Liver (tissue), 9 donors: ENCODE results near the gene TFPI. TPM values are rescaled to one million over a fixed set of nuclear protein-coding genes. Genes with fewer than 3 reads are reported as not detected.
A peak's percentile ranks its signal among the peaks of the same experiment; 100 is the strongest.

Experiments used
- DNase-seq: peaks from one replicate; pipeline ENCODE4 v3.0.0-alpha.2; 2017; ENCODE audit warnings: low spot score
- H3K27ac ChIP-seq, 2 donors: one replicate each; pipeline ENCODE4 v1.7.0; 2013; ENCODE audit warnings: inconsistent platforms in 2 of 2, low read length in 2 of 2, control low read depth in 1 of 2, low read depth in 1 of 2, mild to moderate bottlenecking in 1 of 2
- H3K27me3 ChIP-seq, 4 donors: one replicate each; pipeline versions ENCODE4 v1.6.1 to v1.7.0; 2013; ENCODE audit warnings: low read length in 3 of 4, inconsistent platforms in 1 of 4, mild to moderate bottlenecking in 1 of 4, moderate library complexity in 1 of 4; ENCODE audit not compliant: control insufficient read depth in 4 of 4, insufficient read depth in 4 of 4
- H3K36me3 ChIP-seq, 4 donors: one replicate each; pipeline versions ENCODE4 v1.6.1 to v1.7.0; 2013; ENCODE audit warnings: low read length in 3 of 4, mild to moderate bottlenecking in 3 of 4, low read depth in 1 of 4, moderate library complexity in 1 of 4; ENCODE audit not compliant: control insufficient read depth in 4 of 4, insufficient read depth in 3 of 4
- H3K4me1 ChIP-seq, 4 donors: one replicate each; pipeline versions ENCODE4 v1.6.1 to v1.7.0; 2013; ENCODE audit warnings: low read length in 3 of 4, mild to moderate bottlenecking in 3 of 4, moderate library complexity in 1 of 4; ENCODE audit not compliant: control insufficient read depth in 4 of 4, insufficient read depth in 4 of 4
- H3K4me3 ChIP-seq, 3 donors: one replicate each; pipeline versions ENCODE4 v1.6.1 to v1.7.0; 2013; ENCODE audit warnings: low read length in 3 of 3, control low read depth in 1 of 3, low read depth in 1 of 3, mild to moderate bottlenecking in 1 of 3
- H3K9ac ChIP-seq, 2 donors: one replicate each; pipeline ENCODE4 v1.7.0; 2013; ENCODE audit warnings: low read length in 2 of 2, mild to moderate bottlenecking in 2 of 2, moderate library complexity in 2 of 2, control low read depth in 1 of 2, low read depth in 1 of 2
- H3K9me3 ChIP-seq, 4 donors: one replicate each; pipeline versions ENCODE4 v1.6.1 to v1.7.0; 2013; ENCODE audit warnings: low read length in 3 of 4; ENCODE audit not compliant: control insufficient read depth in 4 of 4
- EGR1 ChIP-seq, 2 donors: IDR thresholded peaks; 2 replicates each; pipeline ENCODE4 v1.6.1; 2016 to 2018; ENCODE audit warnings: antibody characterized with exemption in 2 of 2, low read depth in 2 of 2
- FOXA1 ChIP-seq: IDR thresholded peaks from 2 replicates; pipeline ENCODE4 v1.6.1; 2016; ENCODE audit warnings: antibody characterized with exemption
- GABPA ChIP-seq, 2 donors: IDR thresholded peaks in 1 of 2; conservative IDR thresholded peaks in 1 of 2; 2 replicates each; pipeline ENCODE4 v1.6.1; 2016; ENCODE audit warnings: antibody characterized with exemption in 2 of 2, mild to moderate bottlenecking in 1 of 2, moderate library complexity in 1 of 2
- HNF4G ChIP-seq: IDR thresholded peaks from 2 replicates; pipeline ENCODE4 v1.6.1; 2016; ENCODE audit warnings: antibody characterized with exemption
- JUND ChIP-seq, 2 donors: IDR thresholded peaks; 2 replicates each; pipeline ENCODE4 v1.6.1; 2016; ENCODE audit warnings: antibody characterized with exemption in 2 of 2
- NR2F2 ChIP-seq: IDR thresholded peaks from 2 replicates; pipeline ENCODE4 v1.6.1; 2016; ENCODE audit warnings: antibody characterized with exemption
- RAD21 ChIP-seq, 2 donors: IDR thresholded peaks; 2 replicates each; pipeline ENCODE4 v1.6.1; 2016; ENCODE audit warnings: antibody characterized with exemption in 2 of 2, mild to moderate bottlenecking in 2 of 2
- YY1 ChIP-seq: IDR thresholded peaks from 2 replicates; pipeline ENCODE4 v1.6.1; 2016; ENCODE audit warnings: antibody characterized with exemption, mild to moderate bottlenecking
- WGBS: extraction: QIAGEN DNeasy Blood & Tissue Kit; methylation state at CpG from one replicate; pipeline ENCODE4 v1.1.7; 2013; 5-methylcytosine and 5-hydroxymethylcytosine counted together
- polyA plus RNA-seq, 2 donors: library from polyadenylated mRNA; stranded (reverse) in 1 of 2; unstranded in 1 of 2; fragments of 200-250 nt in 1 of 2; fragments of >200 nt in 1 of 2; fragmentation: Nextera tagmentation in 1 of 2; extraction: Ambion mirVana in 1 of 2; gene quantifications; one replicate each; pipeline versions ENCODE4 v1.2.1 to v1.2.3, GENCODE V29; 2013 to 2015
- total RNA-seq, 2 donors: library from RNA; depleted of rRNA; stranded (reverse); fragments of >200 nt; gene quantifications; one replicate each; pipeline ENCODE4 v1.2.3, GENCODE V29; 2014
- TF ChIP-seq, protein P1 (sequence below): IDR thresholded peaks from 2 replicates; pipeline ENCODE4 v1.6.1; 2016; ENCODE audit warnings: antibody characterized with exemption
- TF ChIP-seq, protein P2 (sequence below): IDR thresholded peaks from 2 replicates; pipeline ENCODE4 v1.6.1; 2016; ENCODE audit warnings: antibody characterized with exemption
- TF ChIP-seq, protein P3 (sequence below): IDR thresholded peaks from 2 replicates; pipeline ENCODE4 v1.6.1; 2016; ENCODE audit warnings: antibody characterized with exemption
- TF ChIP-seq, protein P4 (sequence below): IDR thresholded peaks from 2 replicates; pipeline ENCODE4 v1.6.1; 2016; ENCODE audit warnings: antibody characterized with exemption, mild to moderate bottlenecking
- donor health status: healthy.
- donor health status: healthy.
- donor health status: healthy.
- donor health status: healthy.
- donor health status: healthy.

Gene TFPI
- total and polyA plus RNA-seq, 4 donors: 55.8 to 211 (median 130) TPM

DNA sequence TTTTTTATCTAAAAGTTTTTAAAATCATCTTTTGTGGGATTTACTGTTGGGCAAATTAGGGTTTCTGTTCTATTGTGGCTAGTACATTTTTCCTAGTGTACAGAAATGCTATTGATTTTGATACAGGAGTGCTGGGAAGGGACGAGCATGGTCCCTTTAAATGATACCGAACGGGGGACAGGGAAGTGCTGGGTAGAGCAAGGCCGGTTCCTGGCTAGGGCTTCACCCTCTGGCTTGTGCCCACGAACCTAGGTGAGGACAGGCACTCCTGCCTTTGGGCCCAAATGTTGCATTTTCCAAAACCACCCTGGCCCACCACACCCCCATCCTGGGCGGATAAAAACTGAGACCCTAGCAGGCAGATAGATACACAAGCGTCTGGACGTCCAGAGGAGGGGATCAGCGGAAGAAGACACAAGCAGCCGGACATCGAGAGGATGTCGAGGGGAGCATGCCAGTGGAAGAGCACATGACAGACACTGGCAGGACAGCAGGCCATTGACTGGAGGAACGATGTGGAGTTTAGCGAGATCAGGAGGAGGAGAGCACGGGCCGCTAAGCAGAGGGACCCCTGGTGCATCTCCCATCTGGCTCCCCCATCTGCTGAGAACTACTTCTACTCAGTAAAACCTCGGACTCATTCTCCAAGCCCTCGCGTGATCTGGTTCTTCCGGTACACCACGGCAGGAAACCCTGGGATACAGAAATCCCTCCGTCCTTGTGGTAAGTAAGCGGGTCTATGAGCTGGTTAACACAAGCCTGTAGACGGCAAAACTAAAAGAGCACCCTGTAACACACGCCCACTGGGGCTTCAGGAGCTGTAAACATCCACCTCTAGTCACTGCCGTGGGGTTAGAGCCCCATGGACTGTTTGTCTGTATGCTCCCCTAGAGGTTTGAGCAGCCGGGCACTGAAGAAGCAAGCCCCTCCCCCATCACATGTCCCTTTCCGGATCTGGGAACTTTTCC is 92.7 kb downstream of the TFPI start:
- WGBS: 66% methylated on average over 28 of the region's 28 CpGs
- Histone ChIP-seq H3K27ac (no peak overlapping the region), H3K9ac (no peak overlapping the region), H3K4me3 (peak overlapping the region in 2 of 3 donors; percentile 35 to 42), H3K9me3 (peaks cover 0 to 2% (median 0%) of the 10 kb centered on the region in 4 donors), H3K4me1 (no peaks in the 10 kb centered on the region), H3K36me3 (peaks cover 0 to 9% (median 4%) of the 10 kb centered on the region in 4 donors), H3K27me3 (no peaks in the 10 kb centered on the region)
- TF ChIP-seq NR2F2 (no peak), RAD21 (IDR thresholded peaks at IDR 0.05) (no peak), YY1 (no peak), JUND (IDR thresholded peaks at IDR 0.05) (no peak), HNF4G (no peak), FOXA1 (no peak), EGR1 (IDR thresholded peaks at IDR 0.05; ENCODE audit: low read depth in 2 of 2) (no peak), GABPA (IDR thresholded peaks at IDR 0.05 in 1 of 2, conservative IDR thresholded peaks at IDR 0.05 in 1 of 2) (peak in 1 of 2 donors; percentile 67)
- TF ChIP-seq, protein P1, sequence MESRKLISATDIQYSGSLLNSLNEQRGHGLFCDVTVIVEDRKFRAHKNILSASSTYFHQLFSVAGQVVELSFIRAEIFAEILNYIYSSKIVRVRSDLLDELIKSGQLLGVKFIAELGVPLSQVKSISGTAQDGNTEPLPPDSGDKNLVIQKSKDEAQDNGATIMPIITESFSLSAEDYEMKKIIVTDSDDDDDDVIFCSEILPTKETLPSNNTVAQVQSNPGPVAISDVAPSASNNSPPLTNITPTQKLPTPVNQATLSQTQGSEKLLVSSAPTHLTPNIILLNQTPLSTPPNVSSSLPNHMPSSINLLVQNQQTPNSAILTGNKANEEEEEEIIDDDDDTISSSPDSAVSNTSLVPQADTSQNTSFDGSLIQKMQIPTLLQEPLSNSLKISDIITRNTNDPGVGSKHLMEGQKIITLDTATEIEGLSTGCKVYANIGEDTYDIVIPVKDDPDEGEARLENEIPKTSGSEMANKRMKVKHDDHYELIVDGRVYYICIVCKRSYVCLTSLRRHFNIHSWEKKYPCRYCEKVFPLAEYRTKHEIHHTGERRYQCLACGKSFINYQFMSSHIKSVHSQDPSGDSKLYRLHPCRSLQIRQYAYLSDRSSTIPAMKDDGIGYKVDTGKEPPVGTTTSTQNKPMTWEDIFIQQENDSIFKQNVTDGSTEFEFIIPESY: peak; percentile 90
- TF ChIP-seq, protein P2, sequence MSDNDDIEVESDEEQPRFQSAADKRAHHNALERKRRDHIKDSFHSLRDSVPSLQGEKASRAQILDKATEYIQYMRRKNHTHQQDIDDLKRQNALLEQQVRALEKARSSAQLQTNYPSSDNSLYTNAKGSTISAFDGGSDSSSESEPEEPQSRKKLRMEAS: peak; percentile 21
- TF ChIP-seq, protein P3, sequence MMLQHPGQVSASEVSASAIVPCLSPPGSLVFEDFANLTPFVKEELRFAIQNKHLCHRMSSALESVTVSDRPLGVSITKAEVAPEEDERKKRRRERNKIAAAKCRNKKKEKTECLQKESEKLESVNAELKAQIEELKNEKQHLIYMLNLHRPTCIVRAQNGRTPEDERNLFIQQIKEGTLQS: no peak
- TF ChIP-seq, protein P4, sequence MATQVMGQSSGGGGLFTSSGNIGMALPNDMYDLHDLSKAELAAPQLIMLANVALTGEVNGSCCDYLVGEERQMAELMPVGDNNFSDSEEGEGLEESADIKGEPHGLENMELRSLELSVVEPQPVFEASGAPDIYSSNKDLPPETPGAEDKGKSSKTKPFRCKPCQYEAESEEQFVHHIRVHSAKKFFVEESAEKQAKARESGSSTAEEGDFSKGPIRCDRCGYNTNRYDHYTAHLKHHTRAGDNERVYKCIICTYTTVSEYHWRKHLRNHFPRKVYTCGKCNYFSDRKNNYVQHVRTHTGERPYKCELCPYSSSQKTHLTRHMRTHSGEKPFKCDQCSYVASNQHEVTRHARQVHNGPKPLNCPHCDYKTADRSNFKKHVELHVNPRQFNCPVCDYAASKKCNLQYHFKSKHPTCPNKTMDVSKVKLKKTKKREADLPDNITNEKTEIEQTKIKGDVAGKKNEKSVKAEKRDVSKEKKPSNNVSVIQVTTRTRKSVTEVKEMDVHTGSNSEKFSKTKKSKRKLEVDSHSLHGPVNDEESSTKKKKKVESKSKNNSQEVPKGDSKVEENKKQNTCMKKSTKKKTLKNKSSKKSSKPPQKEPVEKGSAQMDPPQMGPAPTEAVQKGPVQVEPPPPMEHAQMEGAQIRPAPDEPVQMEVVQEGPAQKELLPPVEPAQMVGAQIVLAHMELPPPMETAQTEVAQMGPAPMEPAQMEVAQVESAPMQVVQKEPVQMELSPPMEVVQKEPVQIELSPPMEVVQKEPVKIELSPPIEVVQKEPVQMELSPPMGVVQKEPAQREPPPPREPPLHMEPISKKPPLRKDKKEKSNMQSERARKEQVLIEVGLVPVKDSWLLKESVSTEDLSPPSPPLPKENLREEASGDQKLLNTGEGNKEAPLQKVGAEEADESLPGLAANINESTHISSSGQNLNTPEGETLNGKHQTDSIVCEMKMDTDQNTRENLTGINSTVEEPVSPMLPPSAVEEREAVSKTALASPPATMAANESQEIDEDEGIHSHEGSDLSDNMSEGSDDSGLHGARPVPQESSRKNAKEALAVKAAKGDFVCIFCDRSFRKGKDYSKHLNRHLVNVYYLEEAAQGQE: no peak
- no peak for DNase-seq

DNA sequence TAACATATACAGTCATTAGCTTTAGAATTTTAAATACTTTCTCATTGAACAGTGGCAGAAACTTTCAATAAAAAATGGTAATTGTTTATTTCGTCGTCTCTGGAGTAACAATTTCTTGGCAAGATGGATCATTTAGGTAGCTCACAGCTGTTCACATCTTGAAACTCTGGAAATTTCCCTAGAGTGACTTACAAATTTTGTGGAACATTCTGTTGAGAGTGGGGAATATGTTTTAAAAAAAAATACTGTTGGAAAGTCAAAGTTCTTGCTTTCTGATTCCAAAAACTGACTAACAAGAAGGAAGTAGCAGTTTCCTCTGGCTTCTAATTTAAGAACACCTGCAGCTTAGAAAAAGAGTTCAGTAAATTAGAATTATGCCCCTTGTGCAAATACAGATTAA is 95.0 kb downstream of the TFPI start:
- WGBS: 85% methylated on average over 2 of the region's 2 CpGs
- TF ChIP-seq EGR1 (IDR thresholded peaks at IDR 0.05; ENCODE audit: low read depth in 2 of 2): no peak
- TF ChIP-seq NR2F2: no peak
- TF ChIP-seq RAD21 (IDR thresholded peaks at IDR 0.05): no peak
- TF ChIP-seq HNF4G: no peak
- TF ChIP-seq, protein P2: no peak
- no peak for DNase-seq
- no peaks in the 10 kb centered on the region for H3K27me3 ChIP-seq
- H3K4me3 ChIP-seq: no peak overlapping the region
- H3K27ac ChIP-seq: no peak overlapping the region
- no peak overlapping the region for H3K9ac ChIP-seq
- no peaks in the 10 kb centered on the region for H3K36me3 ChIP-seq
- H3K9me3 ChIP-seq: peaks cover 0 to 2% (median 0%) of the 10 kb centered on the region in 4 donors
- no peaks in the 10 kb centered on the region for H3K4me1 ChIP-seq
